PC-9 (cell line): ENCODE results near the gene PADI3. TPM values are rescaled to one million over a fixed set of nuclear protein-coding genes. Genes with fewer than 3 reads are reported as not detected.

Source experiments
- BruUV-seq: library from RNA; stranded (reverse); fragments of 400-500 nt; replicated peaks from 2 replicates; lab custom pipeline; 2021; lab: Mats Ljungman, UMichigan
- CTCF ChIA-PET: fragments of 300-600 bp; sonication (Branson Sonifier 250); formaldehyde crosslinking; loops from one replicate; lab custom pipeline; 2022; ENCODE audit warnings: antibody characterized with exemption; lab: Charles Lee
- POLR2A ChIA-PET: fragments of 300-600 bp; sonication (Branson Sonifier 250); formaldehyde crosslinking; loops from one replicate; lab custom pipeline; 2022; ENCODE audit warnings: antibody characterized with exemption; ENCODE audit not compliant: unreplicated experiment; lab: Charles Lee
- DNase-seq, 2 experiments: peaks; one replicate each; pipeline versions ENCODE4 v3.0.0 to v3.0.0-alpha.2; 2015 to 2022; ENCODE audit warnings: mixed read lengths in 1 of 2
- H2AFZ ChIP-seq: fragments of 200-600 bp; sonication (generic); 2 replicates; pipeline ENCODE4 v1.8.1; 2017; ENCODE audit warnings: antibody characterized with exemption
- H3F3A ChIP-seq: fragments of 200-600 bp; sonication (generic); 2 replicates; pipeline ENCODE4 v1.8.1; 2017; ENCODE audit warnings: antibody characterized with exemption, mild to moderate bottlenecking, low read depth; ENCODE audit not compliant: insufficient read depth
- H3K27ac ChIP-seq: fragments of 200-600 bp; sonication (generic); 2 replicates; pipeline ENCODE4 v1.6.1; 2016; ENCODE audit warnings: mixed run types
- H3K27me3 ChIP-seq: fragments of 200-600 bp; sonication (generic); 2 replicates; pipeline ENCODE4 v1.6.1; 2016; ENCODE audit warnings: low read depth, mixed run types; ENCODE audit not compliant: insufficient read depth
- H3K36me3 ChIP-seq: fragments of 200-600 bp; sonication (generic); 2 replicates; pipeline ENCODE4 v1.6.1; 2016; ENCODE audit warnings: low read depth, mixed run types
- H3K4me1 ChIP-seq: fragments of 200-600 bp; sonication (generic); replicated peaks from 2 replicates; pipeline ENCODE4 v1.6.1; 2016; ENCODE audit warnings: mixed run types; ENCODE audit not compliant: insufficient read depth
- H3K4me2 ChIP-seq: fragments of 200-600 bp; sonication (generic); 2 replicates; pipeline ENCODE4 v1.6.1; 2017; ENCODE audit warnings: mixed run types
- H3K4me3 ChIP-seq: fragments of 200-600 bp; sonication (generic); 2 replicates; pipeline ENCODE4 v1.6.1; 2016; ENCODE audit warnings: mixed run types
- H3K79me2 ChIP-seq: fragments of 200-600 bp; sonication (generic); 2 replicates; pipeline ENCODE4 v1.6.1; 2017; ENCODE audit warnings: low read depth, mixed run types
- H3K9me2 ChIP-seq: fragments of 200-600 bp; sonication (generic); 2 replicates; pipeline ENCODE4 v1.8.1; 2017; ENCODE audit warnings: mild to moderate bottlenecking; ENCODE audit not compliant: insufficient read depth
- H3K9me3 ChIP-seq: fragments of 200-600 bp; sonication (generic); 2 replicates; pipeline ENCODE4 v1.8.1; 2016; ENCODE audit warnings: low read depth; ENCODE audit not compliant: insufficient read depth
- H4K20me1 ChIP-seq: fragments of 200-600 bp; sonication (generic); 2 replicates; pipeline ENCODE4 v1.8.1; 2017; ENCODE audit not compliant: insufficient read depth
- EZH2 ChIP-seq: fragments of 200-600 bp; sonication (generic); IDR thresholded peaks from 2 replicates; pipeline ENCODE4 v1.8.0; 2017; ENCODE audit warnings: antibody characterized with exemption, low read depth
- intact Hi-C: fragments of 100-400 bp; cut with micrococcal nuclease; formaldehyde crosslinking; loops from one replicate; pipeline ENCODE4 v1.10.0; 2022; ENCODE audit not compliant: unreplicated experiment
- total RNA-seq: library from RNA; stranded (reverse); gene quantifications from 2 replicates; pipeline ENCODE4 v1.2.3, GENCODE V29; 2021
- TF ChIP-seq, protein P1 (sequence below): fragments of 200-600 bp; sonication (generic); conservative IDR thresholded peaks from 2 replicates; pipeline ENCODE4 v1.6.1; 2017; ENCODE audit warnings: mixed run types, antibody characterized with exemption, mild to moderate bottlenecking, moderate library complexity

Gene PADI3
- total RNA-seq, 1 experiment from 2014 or later, result 5.0 TPM

DNA sequence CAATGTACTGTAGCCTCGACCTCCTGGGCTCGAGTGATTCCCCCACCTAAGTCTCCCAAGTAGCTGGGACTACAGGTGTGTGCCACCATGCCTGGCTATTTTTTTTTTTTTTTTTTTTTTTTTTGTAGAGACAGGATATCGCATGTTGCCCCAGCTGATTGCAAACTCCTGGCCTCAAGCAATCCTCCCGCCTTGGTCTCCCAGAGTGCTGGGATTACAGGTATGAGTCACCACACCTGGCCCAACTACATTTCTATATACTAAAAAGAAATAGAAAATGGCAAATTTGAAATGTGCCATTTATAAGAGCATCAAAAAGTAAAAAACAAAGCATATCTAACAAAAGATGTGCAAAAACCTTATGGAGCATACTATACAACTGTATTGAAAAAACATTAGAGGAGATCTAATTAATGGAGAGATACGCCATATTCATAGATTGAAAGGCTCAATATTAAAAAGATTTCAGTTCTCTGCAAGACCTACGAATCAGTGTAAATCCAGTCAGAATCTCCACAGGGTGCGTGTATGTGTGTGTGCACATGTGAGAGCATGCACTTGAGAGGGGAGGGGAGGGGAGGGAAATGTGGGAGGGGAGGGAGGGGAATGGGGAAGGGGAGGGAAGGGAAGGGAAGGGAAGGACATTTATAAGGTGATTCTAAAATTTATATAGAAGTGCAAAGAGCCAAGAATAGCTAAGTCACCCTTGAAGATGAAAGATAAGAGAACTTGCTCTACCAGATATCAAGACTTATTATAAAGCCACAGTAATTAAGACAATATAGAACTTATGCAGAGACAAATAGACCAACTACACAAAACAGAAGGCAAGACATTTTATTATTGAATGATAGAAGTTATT, 43.6 kb downstream of the PADI3 start:
- Histone ChIP-seq H3K79me2 (no peaks in the 10 kb centered on the region), H4K20me1 (no peaks in the 10 kb centered on the region), H3K9me3 (no peaks in the 10 kb centered on the region), H3K4me3 (no peak overlapping the region), H3K27ac (peak overlapping the region; percentile 73), H3K36me3 (no peaks in the 10 kb centered on the region), H3K9me2 (no peaks in the 10 kb centered on the region), H3K4me2 (peak overlapping the region; percentile 69), H3K4me1 (peaks cover 54% of the 10 kb centered on the region), H3F3A (peaks cover 17% of the 10 kb centered on the region), H3K27me3 (no peaks in the 10 kb centered on the region), H2AFZ (no peak overlapping the region)
- peak; percentile 66 to 84 for DNase-seq
- BruUV-seq, result no TSS peak
- CTCF ChIA-PET, result interaction anchor here (0.6 kb wide), 1 partner anchor 11 kb away, joined by 3 read pairs; no protein-coding TSS in a partner anchor
- TF ChIP-seq EZH2, result no peak
- TF ChIP-seq, protein P1, sequence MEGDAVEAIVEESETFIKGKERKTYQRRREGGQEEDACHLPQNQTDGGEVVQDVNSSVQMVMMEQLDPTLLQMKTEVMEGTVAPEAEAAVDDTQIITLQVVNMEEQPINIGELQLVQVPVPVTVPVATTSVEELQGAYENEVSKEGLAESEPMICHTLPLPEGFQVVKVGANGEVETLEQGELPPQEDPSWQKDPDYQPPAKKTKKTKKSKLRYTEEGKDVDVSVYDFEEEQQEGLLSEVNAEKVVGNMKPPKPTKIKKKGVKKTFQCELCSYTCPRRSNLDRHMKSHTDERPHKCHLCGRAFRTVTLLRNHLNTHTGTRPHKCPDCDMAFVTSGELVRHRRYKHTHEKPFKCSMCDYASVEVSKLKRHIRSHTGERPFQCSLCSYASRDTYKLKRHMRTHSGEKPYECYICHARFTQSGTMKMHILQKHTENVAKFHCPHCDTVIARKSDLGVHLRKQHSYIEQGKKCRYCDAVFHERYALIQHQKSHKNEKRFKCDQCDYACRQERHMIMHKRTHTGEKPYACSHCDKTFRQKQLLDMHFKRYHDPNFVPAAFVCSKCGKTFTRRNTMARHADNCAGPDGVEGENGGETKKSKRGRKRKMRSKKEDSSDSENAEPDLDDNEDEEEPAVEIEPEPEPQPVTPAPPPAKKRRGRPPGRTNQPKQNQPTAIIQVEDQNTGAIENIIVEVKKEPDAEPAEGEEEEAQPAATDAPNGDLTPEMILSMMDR, result no peak
- POLR2A ChIA-PET, result interaction anchor here (0.6 kb wide), 5 partner anchors 11 to 144 kb away, joined by 3 to 27 read pairs (median 3); no protein-coding TSS in a partner anchor
- intact Hi-C loops, result no loop called here

DNA sequence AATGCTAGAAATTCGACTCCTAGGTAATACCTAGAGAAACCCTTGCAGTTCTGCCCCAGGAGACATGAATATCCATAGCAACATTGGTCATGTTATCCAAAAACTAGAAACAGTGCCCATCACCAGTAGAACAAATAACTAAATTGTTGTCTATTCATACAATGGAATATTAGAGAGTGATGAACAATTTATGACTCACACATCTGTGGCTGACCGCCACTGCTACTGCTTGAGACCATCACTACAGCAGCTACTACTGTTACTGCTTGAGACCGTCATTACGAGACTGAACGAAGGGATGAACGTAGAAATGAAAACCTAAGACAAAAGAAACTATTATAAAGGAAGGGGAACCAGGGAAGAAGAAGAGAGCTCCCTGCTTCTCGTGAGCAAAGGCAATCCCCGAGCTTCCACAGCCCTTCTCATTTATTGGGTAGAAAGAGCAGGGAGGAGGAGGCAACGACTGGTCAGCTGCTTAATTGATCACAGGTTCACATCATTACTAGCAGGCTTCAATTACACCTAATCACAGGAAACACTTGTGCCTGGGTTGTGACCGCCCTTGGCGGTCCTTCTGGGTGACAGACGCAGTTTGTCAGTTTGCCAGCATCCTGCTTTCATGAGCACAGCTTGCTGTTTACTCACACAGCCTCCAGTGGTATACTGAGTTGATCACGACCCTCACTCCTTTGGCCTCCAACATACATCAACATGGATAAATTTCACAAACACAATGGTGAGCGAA, 45.0 kb downstream of the PADI3 start:
- DNase-seq, result no peak
- TF ChIP-seq, protein P1, result no peak
- no peak for TF ChIP-seq EZH2

DNA sequence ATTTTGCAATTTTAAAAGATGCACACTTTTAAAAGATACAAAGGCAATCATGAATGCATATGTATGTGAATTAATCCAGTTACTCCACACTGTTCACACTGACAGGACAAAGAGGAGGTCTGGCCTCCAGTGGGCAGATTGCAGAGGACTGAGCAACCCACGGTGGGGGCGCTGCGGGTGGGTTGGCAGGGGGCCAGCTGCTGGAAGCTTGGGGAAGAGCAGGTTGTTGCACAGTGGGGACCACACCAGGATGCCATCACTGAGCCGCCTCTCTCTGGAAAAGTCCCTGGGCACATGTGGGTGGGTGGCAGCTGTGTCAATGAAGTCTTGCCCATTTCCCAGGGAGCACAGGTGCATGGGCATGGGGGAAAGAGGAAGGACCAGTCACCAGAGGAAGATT, 46.4 kb downstream of the PADI3 start:
- Histone ChIP-seq H3K4me2 (no peak overlapping the region), H3K79me2 (no peaks in the 10 kb centered on the region), H3F3A (peaks cover 27% of the 10 kb centered on the region), H3K4me3 (no peak overlapping the region), H3K27me3 (no peaks in the 10 kb centered on the region), H3K36me3 (no peaks in the 10 kb centered on the region), H3K27ac (no peak overlapping the region), H2AFZ (no peak overlapping the region), H3K9me3 (no peaks in the 10 kb centered on the region), H4K20me1 (no peaks in the 10 kb centered on the region), H3K4me1 (peaks cover 44% of the 10 kb centered on the region), H3K9me2 (no peaks in the 10 kb centered on the region)
- no peak for DNase-seq
- TF ChIP-seq EZH2, result no peak
- TF ChIP-seq, protein P1, result no peak
- POLR2A ChIA-PET, result no interaction called here
- no TSS peak for BruUV-seq
- CTCF ChIA-PET, result no interaction called here
- intact Hi-C loops, result no loop called here

More for the DNA sequence above, 45.0 kb downstream of the PADI3 start:
- Histone ChIP-seq H4K20me1 (no peaks in the 10 kb centered on the region), H3K4me1 (peaks cover 54% of the 10 kb centered on the region), H3K79me2 (no peaks in the 10 kb centered on the region), H3K27me3 (no peaks in the 10 kb centered on the region), H2AFZ (no peak overlapping the region), H3K9me2 (no peaks in the 10 kb centered on the region), H3K4me3 (no peak overlapping the region), H3K27ac (peak overlapping the region; percentile 34), H3K4me2 (peak overlapping the region; percentile 51), H3K36me3 (no peaks in the 10 kb centered on the region), H3K9me3 (no peaks in the 10 kb centered on the region), H3F3A (peaks cover 23% of the 10 kb centered on the region)
- no TSS peak for BruUV-seq
- ChIA-PET POLR2A (no interaction called here), CTCF (interaction anchor here (0.6 kb wide), 1 partner anchor 142 kb away, joined by 6 read pairs; no protein-coding TSS in a partner anchor)
- intact Hi-C loops, result no loop called here
